Left cardiac atrium (tissue), 4 donors: ENCODE results near the gene OR13H1. TPM values are rescaled to one million over a fixed set of nuclear protein-coding genes. Genes with fewer than 3 reads are reported as not detected.
"Not testable (repeated sequence)": the region's sequence is repeated elsewhere in the genome, so short reads cannot be mapped to it uniquely, and the experiment has no call there.

ENCODE experiments used
- ATAC-seq, 2 donors: fragments of 200-7000 bp; cut with Tn5 transposase; one replicate each; pipeline ENCODE4 v1.9.1; 2020; ENCODE audit warnings: mild to moderate bottlenecking in 2 of 2, moderate library complexity in 2 of 2
- DNase-seq: peaks from one replicate; pipeline ENCODE4 v3.0.0-alpha.2; 2020
- intact Hi-C, 2 donors: fragments of 100-400 bp; cut with DNase I; formaldehyde crosslinking; loops; one replicate each; pipeline versions ENCODE4 v1.14.1 to v1.15.1; 2022 to 2023
- long read RNA-seq: library from polyadenylated mRNA; unstranded; transcript quantifications from one replicate; pipeline ENCODE4 v2.0.0, GENCODE V29; 2021
- total RNA-seq, 2 donors: library from RNA; stranded (reverse); fragmentation: NEBNext Ultra II Directional; extraction: Animal tissue kit (Norgen Biotek cat#: 25700); gene quantifications; one replicate each; pipeline ENCODE4 v1.2.1, GENCODE V29; 2021
- donor health status: DM: no; HTN: yes; CAD: no.
- donor health status: DM: no; HTN: yes; CAD: no; lungs with severe emphysema.
- donor health status: DM: yes; HTN: yes; CAD: no.
- donor health status: Dilated cardiomyopathy.

The OR13H1 gene
- total RNA-seq = not detected
- long read RNA-seq = 0 reads

- no peak for ATAC-seq
- intact Hi-C loops = no loop called here
- no peak for DNase-seq
These were observed at the start of gene OR13H1 for GRCh38 chrX:131543774-131544173. Gene OR13H1 (plus strand): TSS chrX:131544074. CDS start chrX:131544074, 0 bp downstream.

GRCh38 chrX:131501556-131501955 lies 42.3 kb upstream of the OR13H1 start:
- ATAC-seq, DNase-seq, intact Hi-C loops: not testable (repeated sequence)

GRCh38 chrX:131513159-131513914 lies 30.5 kb upstream of the OR13H1 start:
- ATAC-seq (no peak), DNase-seq (no peak)
- intact Hi-C loops = no loop called here

GRCh38 chrX:131521824-131522223 lies 22.1 kb upstream of the OR13H1 start:
- intact Hi-C loops = no loop called here
- no peak for ATAC-seq

GRCh38 chrX:131544218-131544617 lies 344 bp downstream of the OR13H1 start:
- DNase-seq (no peak), ATAC-seq (no peak)
- intact Hi-C loops = no loop called here

More at GRCh38 chrX:131521824-131522223, 22.1 kb upstream of the OR13H1 start:
- DNase-seq = no peak

GRCh38 chrX:131549011-131549410 lies 5.1 kb downstream of the OR13H1 start:
- DNase-seq (no peak), ATAC-seq (no peak)
- intact Hi-C loops = no loop called here

GRCh38 chrX:131552453-131552852 lies 8.6 kb downstream of the OR13H1 start:
- intact Hi-C loops, DNase-seq, ATAC-seq: not testable (repeated sequence)

GRCh38 chrX:131558562-131558961 lies 14.7 kb downstream of the OR13H1 start:
- intact Hi-C loops = no loop called here
- DNase-seq = no peak
- no peak for ATAC-seq

GRCh38 chrX:131564553-131565229 lies 20.8 kb downstream of the OR13H1 start:
- intact Hi-C loops = no loop called here
- no peak for DNase-seq
- no peak for ATAC-seq

- DNase-seq = no peak
- ATAC-seq = no peak
- intact Hi-C loops = no loop called here
These were observed 22.0 kb downstream of the OR13H1 start for GRCh38 chrX:131565909-131566308.

GRCh38 chrX:131571348-131571747 lies 27.5 kb downstream of the OR13H1 start:
- ATAC-seq (no peak), DNase-seq (no peak)
- intact Hi-C loops = no loop called here

GRCh38 chrX:131572372-131573014 lies 28.6 kb downstream of the OR13H1 start:
- no peak for ATAC-seq

GRCh38 chrX:131577413-131577812 lies 33.5 kb downstream of the OR13H1 start:
- intact Hi-C loops = no loop called here
- DNase-seq (no peak), ATAC-seq (no peak)

More at GRCh38 chrX:131572372-131573014, 28.6 kb downstream of the OR13H1 start:
- intact Hi-C loops = no loop called here
- no peak for DNase-seq

- ATAC-seq (no peak), DNase-seq (no peak)
- intact Hi-C loops = no loop called here
These were observed 34.3 kb downstream of the OR13H1 start for GRCh38 chrX:131577999-131578734.

- ATAC-seq, intact Hi-C loops, DNase-seq: not testable (repeated sequence)
These were observed 35.0 kb downstream of the OR13H1 start for GRCh38 chrX:131578735-131579367.

- DNase-seq (no peak), ATAC-seq (no peak)
- intact Hi-C loops = no loop called here
These were observed 45.1 kb downstream of the OR13H1 start for GRCh38 chrX:131588995-131589394.
